ENCODE results near the gene ALDH4A1. TPM values are rescaled to one million over a fixed set of nuclear protein-coding genes. Genes with fewer than 3 reads are reported as not detected.

The ALDH4A1 gene
- total and polyA plus RNA-seq, 2 experiments from 2014 or later: 11.3 to 33.8 TPM

DNA sequence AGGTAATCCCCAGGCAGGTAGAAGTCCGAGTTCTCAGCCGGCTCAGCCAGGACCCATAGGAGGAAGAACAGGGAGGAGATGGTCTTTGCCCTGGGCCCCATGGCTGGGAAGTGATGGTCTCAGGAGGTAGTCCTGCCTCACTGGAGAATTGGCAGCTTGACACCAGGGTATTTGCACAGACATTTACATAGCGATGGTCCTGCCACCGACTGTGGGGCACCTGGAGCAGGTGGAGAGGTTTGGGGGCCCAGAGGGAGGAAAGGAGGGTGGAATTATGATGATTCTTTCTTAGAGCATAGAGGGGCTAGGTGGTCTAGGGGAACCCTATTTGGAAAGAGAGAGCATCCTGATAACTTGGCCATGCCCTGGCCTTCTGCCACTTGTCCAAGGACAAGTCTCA is 42.8 kb downstream of the ALDH4A1 start, which contains the start of gene TAS1R2:
Gene TAS1R2 (minus strand): TSS at position 101 of the 400 bp plus-strand sequence. CDS start 0 bp downstream, at position 101.
- Histone ChIP-seq H3K27me3 (ENCODE audit: insufficient read depth) (no peaks in the 10 kb centered on the region), H3K9me2 (ENCODE audit: insufficient read depth) (0 out of 2 replicates have a peak, but pooled peaks cover 10% of the 10 kb centered on the region), H3K27ac (ENCODE audit: low read depth) (no peak within 1 kb of the TSS), H4K20me1 (replicated peaks; ENCODE audit: insufficient read depth) (no peaks in the 10 kb centered on the region), H3K36me3 (ENCODE audit: insufficient read depth) (no peaks in the 10 kb centered on the region), H3K79me2 (replicated peaks; ENCODE audit: insufficient read depth) (no peaks in the 10 kb centered on the region), H2AFZ (no peak within 1 kb of the TSS), H3K4me3 (no peak within 1 kb of the TSS), H3F3A (replicated peaks; ENCODE audit: low read depth) (no peaks in the 10 kb centered on the region), H3K4me2 (no peak within 1 kb of the TSS), H3K4me1 (ENCODE audit: insufficient read depth) (no peaks in the 10 kb centered on the region)
- H3K4me3 Mint-ChIP-seq: no peak within 1 kb of the TSS
- no peaks in the 10 kb centered on the region for H3K4me1 Mint-ChIP-seq
- ATAC-seq: no peak
- peaks cover 4% of the 10 kb centered on the region for H3K27me3 Mint-ChIP-seq (ENCODE audit: insufficient read depth, low read depth, poor library complexity)
- no peaks in the 10 kb centered on the region for H3K36me3 Mint-ChIP-seq (ENCODE audit: low read depth)
- no peak within 1 kb of the TSS for H3K27ac Mint-ChIP-seq
- H3K9me3 Mint-ChIP-seq: no peaks in the 10 kb centered on the region
- TF ChIP-seq NANOG (IDR thresholded peaks at IDR 0.05; ENCODE audit: borderline replicate concordance) (no peak), EZH2 (IDR thresholded peaks at IDR 0.05; ENCODE audit: low read depth, unreplicated experiment) (no peak), JUNB (IDR thresholded peaks at IDR 0.05; ENCODE audit: unreplicated experiment) (no peak)
- TF ChIP-seq, protein P1, sequence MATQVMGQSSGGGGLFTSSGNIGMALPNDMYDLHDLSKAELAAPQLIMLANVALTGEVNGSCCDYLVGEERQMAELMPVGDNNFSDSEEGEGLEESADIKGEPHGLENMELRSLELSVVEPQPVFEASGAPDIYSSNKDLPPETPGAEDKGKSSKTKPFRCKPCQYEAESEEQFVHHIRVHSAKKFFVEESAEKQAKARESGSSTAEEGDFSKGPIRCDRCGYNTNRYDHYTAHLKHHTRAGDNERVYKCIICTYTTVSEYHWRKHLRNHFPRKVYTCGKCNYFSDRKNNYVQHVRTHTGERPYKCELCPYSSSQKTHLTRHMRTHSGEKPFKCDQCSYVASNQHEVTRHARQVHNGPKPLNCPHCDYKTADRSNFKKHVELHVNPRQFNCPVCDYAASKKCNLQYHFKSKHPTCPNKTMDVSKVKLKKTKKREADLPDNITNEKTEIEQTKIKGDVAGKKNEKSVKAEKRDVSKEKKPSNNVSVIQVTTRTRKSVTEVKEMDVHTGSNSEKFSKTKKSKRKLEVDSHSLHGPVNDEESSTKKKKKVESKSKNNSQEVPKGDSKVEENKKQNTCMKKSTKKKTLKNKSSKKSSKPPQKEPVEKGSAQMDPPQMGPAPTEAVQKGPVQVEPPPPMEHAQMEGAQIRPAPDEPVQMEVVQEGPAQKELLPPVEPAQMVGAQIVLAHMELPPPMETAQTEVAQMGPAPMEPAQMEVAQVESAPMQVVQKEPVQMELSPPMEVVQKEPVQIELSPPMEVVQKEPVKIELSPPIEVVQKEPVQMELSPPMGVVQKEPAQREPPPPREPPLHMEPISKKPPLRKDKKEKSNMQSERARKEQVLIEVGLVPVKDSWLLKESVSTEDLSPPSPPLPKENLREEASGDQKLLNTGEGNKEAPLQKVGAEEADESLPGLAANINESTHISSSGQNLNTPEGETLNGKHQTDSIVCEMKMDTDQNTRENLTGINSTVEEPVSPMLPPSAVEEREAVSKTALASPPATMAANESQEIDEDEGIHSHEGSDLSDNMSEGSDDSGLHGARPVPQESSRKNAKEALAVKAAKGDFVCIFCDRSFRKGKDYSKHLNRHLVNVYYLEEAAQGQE (IDR thresholded peaks at IDR 0.05; ENCODE audit: unreplicated experiment): no peak
- DNase-seq (ENCODE audit: low spot score): no peak

DNA sequence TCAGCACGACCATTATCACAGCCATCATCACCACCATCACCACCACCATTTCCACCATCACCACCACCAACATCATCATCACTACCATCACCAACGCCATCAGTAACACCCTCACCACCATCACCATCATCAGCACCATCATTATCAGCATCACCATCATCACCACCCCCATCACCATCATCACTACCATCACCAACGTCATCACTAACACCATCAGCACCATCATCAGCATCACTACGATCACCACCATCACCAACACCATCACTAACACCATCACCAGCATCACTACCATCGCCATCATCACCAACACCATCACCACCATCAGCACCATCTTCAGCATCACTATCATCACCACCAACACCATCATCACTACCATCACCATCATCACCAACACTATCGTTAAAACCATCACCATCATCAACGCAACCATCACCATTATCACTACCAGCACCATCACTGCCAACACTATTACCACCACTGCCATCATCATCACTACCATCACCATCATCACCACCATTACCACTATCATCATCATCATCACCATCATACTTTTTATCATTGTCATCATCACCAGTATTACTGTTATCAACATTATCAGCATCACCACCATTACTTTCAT is 44.2 kb downstream of the ALDH4A1 start:
- H3K27ac ChIP-seq (ENCODE audit: low read depth): no peak overlapping the region
- no peak overlapping the region for H3K4me3 ChIP-seq
- Mint-ChIP-seq H3K4me3 (no peak overlapping the region), H3K36me3 (ENCODE audit: low read depth) (no peaks in the 10 kb centered on the region), H3K27me3 (ENCODE audit: insufficient read depth, low read depth, poor library complexity) (peaks cover 4% of the 10 kb centered on the region), H3K27ac (no peak overlapping the region), H3K9me3 (no peaks in the 10 kb centered on the region), H3K4me1 (no peaks in the 10 kb centered on the region)
- H3K4me2 ChIP-seq: no peak overlapping the region
- H3F3A ChIP-seq (replicated peaks; ENCODE audit: low read depth): no peaks in the 10 kb centered on the region
- H3K27me3 ChIP-seq (ENCODE audit: insufficient read depth): no peaks in the 10 kb centered on the region
- 0 out of 2 replicates have a peak, but pooled peaks cover 10% of the 10 kb centered on the region for H3K9me2 ChIP-seq (ENCODE audit: insufficient read depth)
- H3K36me3 ChIP-seq (ENCODE audit: insufficient read depth): no peaks in the 10 kb centered on the region
- H4K20me1 ChIP-seq (replicated peaks; ENCODE audit: insufficient read depth): no peaks in the 10 kb centered on the region
- H3K79me2 ChIP-seq (replicated peaks; ENCODE audit: insufficient read depth): no peaks in the 10 kb centered on the region
- ATAC-seq (no peak), DNase-seq (ENCODE audit: low spot score) (no peak)
- H3K4me1 ChIP-seq (ENCODE audit: insufficient read depth): no peaks in the 10 kb centered on the region
- H2AFZ ChIP-seq: no peak overlapping the region
- TF ChIP-seq, protein P2, sequence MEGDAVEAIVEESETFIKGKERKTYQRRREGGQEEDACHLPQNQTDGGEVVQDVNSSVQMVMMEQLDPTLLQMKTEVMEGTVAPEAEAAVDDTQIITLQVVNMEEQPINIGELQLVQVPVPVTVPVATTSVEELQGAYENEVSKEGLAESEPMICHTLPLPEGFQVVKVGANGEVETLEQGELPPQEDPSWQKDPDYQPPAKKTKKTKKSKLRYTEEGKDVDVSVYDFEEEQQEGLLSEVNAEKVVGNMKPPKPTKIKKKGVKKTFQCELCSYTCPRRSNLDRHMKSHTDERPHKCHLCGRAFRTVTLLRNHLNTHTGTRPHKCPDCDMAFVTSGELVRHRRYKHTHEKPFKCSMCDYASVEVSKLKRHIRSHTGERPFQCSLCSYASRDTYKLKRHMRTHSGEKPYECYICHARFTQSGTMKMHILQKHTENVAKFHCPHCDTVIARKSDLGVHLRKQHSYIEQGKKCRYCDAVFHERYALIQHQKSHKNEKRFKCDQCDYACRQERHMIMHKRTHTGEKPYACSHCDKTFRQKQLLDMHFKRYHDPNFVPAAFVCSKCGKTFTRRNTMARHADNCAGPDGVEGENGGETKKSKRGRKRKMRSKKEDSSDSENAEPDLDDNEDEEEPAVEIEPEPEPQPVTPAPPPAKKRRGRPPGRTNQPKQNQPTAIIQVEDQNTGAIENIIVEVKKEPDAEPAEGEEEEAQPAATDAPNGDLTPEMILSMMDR (conservative IDR thresholded peaks at IDR 0.05; ENCODE audit: low read depth in 2 of 2): no peak
- TF ChIP-seq EZH2phosphoT487 (IDR thresholded peaks at IDR 0.05; ENCODE audit: unreplicated experiment) (no peak), NANOG (IDR thresholded peaks at IDR 0.05; ENCODE audit: borderline replicate concordance) (no peak), STAT1 (IDR thresholded peaks at IDR 0.05; ENCODE audit: unreplicated experiment) (no peak)
- TF ChIP-seq, protein P3, sequence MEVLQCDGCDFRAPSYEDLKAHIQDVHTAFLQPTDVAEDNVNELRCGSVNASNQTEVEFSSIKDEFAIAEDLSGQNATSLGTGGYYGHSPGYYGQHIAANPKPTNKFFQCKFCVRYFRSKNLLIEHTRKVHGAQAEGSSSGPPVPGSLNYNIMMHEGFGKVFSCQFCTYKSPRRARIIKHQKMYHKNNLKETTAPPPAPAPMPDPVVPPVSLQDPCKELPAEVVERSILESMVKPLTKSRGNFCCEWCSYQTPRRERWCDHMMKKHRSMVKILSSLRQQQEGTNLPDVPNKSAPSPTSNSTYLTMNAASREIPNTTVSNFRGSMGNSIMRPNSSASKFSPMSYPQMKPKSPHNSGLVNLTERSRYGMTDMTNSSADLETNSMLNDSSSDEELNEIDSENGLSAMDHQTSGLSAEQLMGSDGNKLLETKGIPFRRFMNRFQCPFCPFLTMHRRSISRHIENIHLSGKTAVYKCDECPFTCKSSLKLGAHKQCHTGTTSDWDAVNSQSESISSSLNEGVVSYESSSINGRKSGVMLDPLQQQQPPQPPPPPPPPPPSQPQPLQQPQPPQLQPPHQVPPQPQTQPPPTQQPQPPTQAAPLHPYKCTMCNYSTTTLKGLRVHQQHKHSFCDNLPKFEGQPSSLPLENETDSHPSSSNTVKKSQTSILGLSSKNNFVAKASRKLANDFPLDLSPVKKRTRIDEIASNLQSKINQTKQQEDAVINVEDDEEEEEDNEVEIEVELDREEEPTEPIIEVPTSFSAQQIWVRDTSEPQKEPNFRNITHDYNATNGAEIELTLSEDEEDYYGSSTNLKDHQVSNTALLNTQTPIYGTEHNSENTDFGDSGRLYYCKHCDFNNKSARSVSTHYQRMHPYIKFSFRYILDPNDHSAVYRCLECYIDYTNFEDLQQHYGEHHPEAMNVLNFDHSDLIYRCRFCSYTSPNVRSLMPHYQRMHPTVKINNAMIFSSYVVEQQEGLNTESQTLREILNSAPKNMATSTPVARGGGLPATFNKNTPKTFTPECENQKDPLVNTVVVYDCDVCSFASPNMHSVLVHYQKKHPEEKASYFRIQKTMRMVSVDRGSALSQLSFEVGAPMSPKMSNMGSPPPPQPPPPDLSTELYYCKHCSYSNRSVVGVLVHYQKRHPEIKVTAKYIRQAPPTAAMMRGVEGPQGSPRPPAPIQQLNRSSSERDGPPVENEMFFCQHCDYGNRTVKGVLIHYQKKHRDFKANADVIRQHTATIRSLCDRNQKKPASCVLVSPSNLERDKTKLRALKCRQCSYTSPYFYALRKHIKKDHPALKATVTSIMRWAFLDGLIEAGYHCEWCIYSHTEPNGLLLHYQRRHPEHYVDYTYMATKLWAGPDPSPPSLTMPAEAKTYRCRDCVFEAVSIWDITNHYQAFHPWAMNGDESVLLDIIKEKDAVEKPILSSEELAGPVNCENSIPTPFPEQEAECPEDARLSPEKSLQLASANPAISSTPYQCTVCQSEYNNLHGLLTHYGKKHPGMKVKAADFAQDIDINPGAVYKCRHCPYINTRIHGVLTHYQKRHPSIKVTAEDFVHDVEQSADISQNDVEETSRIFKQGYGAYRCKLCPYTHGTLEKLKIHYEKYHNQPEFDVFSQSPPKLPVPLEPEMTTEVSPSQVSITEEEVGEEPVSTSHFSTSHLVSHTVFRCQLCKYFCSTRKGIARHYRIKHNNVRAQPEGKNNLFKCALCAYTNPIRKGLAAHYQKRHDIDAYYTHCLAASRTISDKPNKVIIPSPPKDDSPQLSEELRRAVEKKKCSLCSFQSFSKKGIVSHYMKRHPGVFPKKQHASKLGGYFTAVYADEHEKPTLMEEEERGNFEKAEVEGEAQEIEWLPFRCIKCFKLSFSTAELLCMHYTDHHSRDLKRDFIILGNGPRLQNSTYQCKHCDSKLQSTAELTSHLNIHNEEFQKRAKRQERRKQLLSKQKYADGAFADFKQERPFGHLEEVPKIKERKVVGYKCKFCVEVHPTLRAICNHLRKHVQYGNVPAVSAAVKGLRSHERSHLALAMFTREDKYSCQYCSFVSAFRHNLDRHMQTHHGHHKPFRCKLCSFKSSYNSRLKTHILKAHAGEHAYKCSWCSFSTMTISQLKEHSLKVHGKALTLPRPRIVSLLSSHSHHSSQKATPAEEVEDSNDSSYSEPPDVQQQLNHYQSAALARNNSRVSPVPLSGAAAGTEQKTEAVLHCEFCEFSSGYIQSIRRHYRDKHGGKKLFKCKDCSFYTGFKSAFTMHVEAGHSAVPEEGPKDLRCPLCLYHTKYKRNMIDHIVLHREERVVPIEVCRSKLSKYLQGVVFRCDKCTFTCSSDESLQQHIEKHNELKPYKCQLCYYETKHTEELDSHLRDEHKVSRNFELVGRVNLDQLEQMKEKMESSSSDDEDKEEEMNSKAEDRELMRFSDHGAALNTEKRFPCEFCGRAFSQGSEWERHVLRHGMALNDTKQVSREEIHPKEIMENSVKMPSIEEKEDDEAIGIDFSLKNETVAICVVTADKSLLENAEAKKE (CRISPR knock-in tag; IDR thresholded peaks at IDR 0.05): no peak
